SK-N-MC (cell line): ENCODE measurements around the gene SAPCD1.

ENCODE experiments used
- DNase-seq: peaks from one replicate; pipeline ENCODE4 v3.0.0-alpha.2; 2011; ENCODE audit warnings: low read depth, low spot score
- H3K27ac ChIP-seq: fragments of 200-600 bp; sonication (generic); 2 replicates; pipeline ENCODE4 v1.5.1; 2016; ENCODE audit warnings: mixed run types
- H3K36me3 ChIP-seq: fragments of 200-600 bp; sonication (generic); 2 replicates; pipeline ENCODE4 v1.6.1; 2017; ENCODE audit warnings: antibody characterized with exemption, low read length, mixed read lengths; ENCODE audit not compliant: insufficient read depth
- H3K4me3 ChIP-seq: fragments of 200-600 bp; sonication (generic); 2 replicates; pipeline ENCODE4 v1.5.1; 2016
- H3K9ac ChIP-seq: fragments of 200-600 bp; sonication (generic); 2 replicates; pipeline ENCODE4 v1.8.0; 2017; ENCODE audit warnings: mixed run types, mixed read lengths; ENCODE audit not compliant: insufficient read length
- H3K9me3 ChIP-seq: fragments of 200-600 bp; sonication (generic); 2 replicates; pipeline ENCODE4 v1.6.1; 2017; ENCODE audit warnings: low read depth, mild to moderate bottlenecking, antibody characterized with exemption, low read length, moderate library complexity, mixed read lengths
- EZH2 ChIP-seq: fragments of 200-600 bp; sonication (generic); IDR thresholded peaks from one replicate; pipeline ENCODE4 v1.6.1; 2017; ENCODE audit warnings: antibody characterized with exemption
- FOXP2 ChIP-seq: optimal IDR thresholded peaks from 2 replicates; pipeline ENCODE3; 2011; ENCODE audit warnings: mild to moderate bottlenecking, moderate library complexity; ENCODE audit not compliant: insufficient read depth; ENCODE audit errors: extremely low read length, control extremely low read depth
- POLR2AphosphoS5 ChIP-seq: IDR thresholded peaks from 2 replicates; pipeline ENCODE4 v1.6.1; 2012; ENCODE audit warnings: mild to moderate bottlenecking, low read depth, low read length, borderline replicate concordance

The SAPCD1 gene

DNA sequence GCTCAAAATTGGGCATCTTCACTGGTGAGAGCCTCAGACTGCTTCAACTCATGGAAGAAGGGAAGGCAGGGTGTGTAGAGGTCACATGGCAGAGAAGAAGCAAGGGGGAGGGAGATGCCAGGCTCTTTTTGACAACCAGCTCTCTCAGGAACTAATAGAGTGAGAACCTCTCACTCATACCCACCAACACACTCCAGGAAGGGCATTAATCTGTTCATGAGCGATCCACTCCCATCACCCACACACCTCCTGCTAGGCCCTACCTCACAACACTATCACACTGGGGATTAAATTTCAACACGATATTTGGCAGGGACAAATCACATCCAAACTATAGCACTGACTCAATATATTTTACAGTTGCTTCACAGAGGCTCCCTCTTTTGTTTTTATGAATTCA, 20.6 kb upstream of the SAPCD1 start:
- H3K27ac ChIP-seq: no peak overlapping the region
- H3K36me3 ChIP-seq: peaks cover 43% of the 10 kb centered on the region
- TF ChIP-seq EZH2: no peak
- TF ChIP-seq FOXP2: no peak
- TF ChIP-seq POLR2AphosphoS5: no peak
- H3K9ac ChIP-seq: no peak overlapping the region
- no peak overlapping the region for H3K4me3 ChIP-seq
- no peak for DNase-seq
- H3K9me3 ChIP-seq: no peaks in the 10 kb centered on the region

- H3K9ac ChIP-seq: no peak overlapping the region
- TF ChIP-seq POLR2AphosphoS5 (no peak), EZH2 (no peak), FOXP2 (no peak)
- H3K36me3 ChIP-seq: peaks cover 52% of the 10 kb centered on the region
- H3K4me3 ChIP-seq: no peak overlapping the region
- H3K9me3 ChIP-seq: no peaks in the 10 kb centered on the region
- H3K27ac ChIP-seq: no peak overlapping the region
- DNase-seq: no peak
Observed at GRCh38 chr6:31742894-31743293, 19.6 kb upstream of the SAPCD1 start.

DNA sequence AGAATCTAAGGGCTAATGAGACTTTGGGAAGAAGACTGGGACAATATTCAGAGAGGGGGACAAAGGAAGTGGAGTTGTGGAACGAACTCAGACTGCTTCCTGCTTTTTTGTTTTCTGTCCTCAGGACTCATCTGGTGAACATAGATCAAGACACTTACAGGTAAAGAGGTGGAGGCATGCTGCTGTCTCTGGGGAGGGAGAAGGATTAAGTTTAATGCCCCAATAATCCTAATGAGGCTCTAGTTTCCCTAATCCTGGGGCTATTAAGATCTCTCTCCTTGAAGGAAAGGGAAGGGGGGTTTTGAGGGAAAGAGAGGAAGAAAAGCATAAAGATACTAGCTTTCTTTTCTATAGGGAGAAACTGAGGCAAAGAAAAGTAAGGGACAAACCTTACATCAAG, 18.0 kb upstream of the SAPCD1 start:
- Histone ChIP-seq H3K9me3 (no peaks in the 10 kb centered on the region), H3K9ac (no peak overlapping the region), H3K36me3 (peaks cover 54% of the 10 kb centered on the region), H3K4me3 (no peak overlapping the region), H3K27ac (0 out of 2 replicates have a peak overlapping the region, but pooled peaks have one; percentile 19)
- DNase-seq: no peak
- TF ChIP-seq POLR2AphosphoS5: no peak
- TF ChIP-seq EZH2: no peak

GRCh38 chr6:31749301-31750036, 13.0 kb upstream of the SAPCD1 start:
- DNase-seq: no peak
- Histone ChIP-seq H3K9me3 (no peaks in the 10 kb centered on the region), H3K27ac (no peak overlapping the region), H3K9ac (no peak overlapping the region), H3K4me3 (no peak overlapping the region), H3K36me3 (peaks cover 27% of the 10 kb centered on the region)
- TF ChIP-seq FOXP2: no peak
- TF ChIP-seq EZH2: no peak
- TF ChIP-seq POLR2AphosphoS5: no peak; the same call in 1 of the 2 replicates

DNA sequence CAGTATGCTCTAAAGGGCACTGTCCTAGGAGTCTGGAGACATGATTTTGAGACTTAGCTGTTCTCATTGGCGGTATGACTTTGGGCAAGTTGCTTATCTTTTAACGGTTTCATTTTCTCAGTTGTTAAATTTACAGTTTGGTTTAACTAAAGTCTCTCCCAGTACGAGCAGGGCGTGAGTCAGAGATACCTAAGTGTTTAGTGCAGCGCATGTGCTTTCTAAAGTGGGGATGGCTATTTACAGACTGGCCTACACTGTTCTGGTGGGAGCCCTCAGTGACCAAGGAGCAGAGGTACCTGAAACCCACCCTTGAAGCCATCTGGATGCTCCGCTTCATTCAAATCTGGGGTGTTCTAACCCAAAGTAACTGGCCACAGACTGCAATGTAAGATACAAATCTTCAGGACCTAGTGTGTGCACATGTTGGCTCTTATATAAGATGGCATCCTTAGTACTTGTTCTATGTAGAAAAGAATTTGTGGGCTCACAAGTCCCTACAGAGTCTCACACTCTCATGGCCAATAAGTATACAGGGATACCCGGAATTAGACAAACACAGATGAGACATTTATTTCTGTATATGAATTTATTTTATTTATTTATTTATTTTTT, 11.9 kb upstream of the SAPCD1 start:
- Histone ChIP-seq H3K36me3 (peaks cover 23% of the 10 kb centered on the region), H3K9me3 (no peaks in the 10 kb centered on the region), H3K4me3 (no peak overlapping the region), H3K9ac (no peak overlapping the region), H3K27ac (peak overlapping the region; percentile 6; the same call in 1 of the 2 replicates)
- DNase-seq: no peak
- TF ChIP-seq EZH2 (no peak), POLR2AphosphoS5 (no peak)

DNA sequence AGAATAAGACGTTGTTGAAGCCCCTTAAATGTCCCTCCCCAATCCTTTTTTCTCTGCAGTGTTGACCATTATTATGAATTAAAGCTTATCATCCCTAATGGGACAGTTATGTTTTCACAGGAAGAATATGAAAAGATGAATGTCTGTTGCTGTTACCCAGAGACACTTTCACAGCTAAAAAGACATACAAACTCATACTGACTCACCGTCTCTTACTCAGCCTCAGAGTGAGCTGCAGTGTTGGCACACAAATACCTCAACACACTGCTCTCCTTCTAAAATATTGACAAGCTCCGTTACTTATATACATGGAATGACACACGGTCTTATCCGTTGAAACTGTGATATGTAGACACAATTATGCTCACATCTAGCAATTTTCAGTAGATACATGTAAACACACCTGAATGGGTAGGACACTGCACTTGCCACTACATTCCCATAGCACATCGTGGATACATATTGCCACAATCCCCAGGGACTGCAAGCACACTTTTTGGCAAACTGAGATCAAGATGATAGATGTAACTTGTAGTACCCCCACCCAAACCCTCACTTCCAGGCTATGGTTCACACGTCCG, 9.6 kb upstream of the SAPCD1 start:
- Histone ChIP-seq H3K27ac (no peak overlapping the region; the same call in 1 of the 2 replicates), H3K9ac (no peak overlapping the region), H3K9me3 (no peaks in the 10 kb centered on the region), H3K36me3 (peaks cover 12% of the 10 kb centered on the region; the same call in 1 of the 2 replicates), H3K4me3 (no peak overlapping the region)
- no peak for DNase-seq
- no peak for TF ChIP-seq FOXP2
- TF ChIP-seq POLR2AphosphoS5: no peak
- no peak for TF ChIP-seq EZH2

DNA sequence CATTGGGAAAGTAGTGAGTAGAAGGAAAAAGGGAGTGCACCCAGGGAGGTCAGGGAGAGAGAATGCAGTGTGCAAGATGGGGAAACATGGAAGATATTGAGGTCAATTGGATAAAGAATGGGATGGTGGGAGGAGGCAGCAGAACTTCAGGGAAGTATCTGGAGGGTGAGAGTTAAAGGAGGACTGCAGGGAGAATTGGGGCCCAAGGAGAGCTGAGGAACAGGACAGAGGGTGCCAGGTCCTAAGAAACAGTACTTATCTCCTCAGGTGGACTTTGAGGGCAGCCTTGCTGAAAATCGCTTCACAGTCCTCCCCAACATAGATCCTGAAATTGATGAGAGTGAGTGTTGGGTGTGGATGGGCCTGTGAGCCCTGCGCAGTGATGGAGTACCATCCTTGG, 4.2 kb upstream of the SAPCD1 start:
- Histone ChIP-seq H3K9ac (no peak overlapping the region), H3K27ac (no peak overlapping the region), H3K4me3 (no peak overlapping the region), H3K36me3 (peaks cover 51% of the 10 kb centered on the region), H3K9me3 (no peaks in the 10 kb centered on the region)
- DNase-seq: no peak
- TF ChIP-seq POLR2AphosphoS5 (no peak), FOXP2 (no peak), EZH2 (no peak)

DNA sequence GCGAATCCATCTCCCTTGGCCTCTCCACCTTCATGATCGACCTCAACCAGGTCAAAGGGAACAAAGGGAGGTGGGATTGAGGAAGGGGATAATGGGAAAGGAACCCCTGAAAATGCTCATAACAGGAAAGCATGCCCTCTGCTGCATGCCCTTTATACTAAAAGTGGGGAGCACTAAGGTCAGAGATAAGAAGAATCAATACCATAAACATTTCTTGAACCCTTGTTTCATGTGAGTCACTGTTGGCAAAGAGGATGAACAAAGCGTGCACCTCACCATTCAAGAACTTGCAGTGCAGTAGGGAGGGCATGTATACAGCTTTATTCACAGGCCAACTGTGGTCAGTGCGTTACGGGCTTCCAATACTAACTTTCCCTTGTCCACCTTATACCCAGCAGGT, 1.7 kb upstream of the SAPCD1 start:
- no peak overlapping the region for H3K4me3 ChIP-seq
- no peak overlapping the region for H3K9ac ChIP-seq
- no peak for DNase-seq
- peaks cover 55% of the 10 kb centered on the region for H3K36me3 ChIP-seq
- H3K27ac ChIP-seq: no peak overlapping the region
- TF ChIP-seq EZH2 (no peak), FOXP2 (no peak), POLR2AphosphoS5 (no peak)
- no peaks in the 10 kb centered on the region for H3K9me3 ChIP-seq
